Endothelial cell of umbilical vein (primary cell): Measurements from ENCODE around the gene CDC42BPG. TPM values are rescaled to one million over a fixed set of nuclear protein-coding genes. Genes with fewer than 3 reads are reported as not detected.
A peak's percentile ranks its signal among the peaks of the same experiment; 100 is the strongest.

Experiments used
- BruUV-seq: library from RNA; stranded (reverse); fragments of 400-500 nt; replicated peaks from 2 replicates; lab custom pipeline; 2021; lab: Mats Ljungman, UMichigan
- CTCF ChIA-PET: fragments of 300-600, 350-600 bp; sonication (Branson Sonifier 250); formaldehyde crosslinking; loops from one replicate; lab custom pipeline; 2021; ENCODE audit warnings: antibody characterized with exemption, inconsistent platforms; lab: Charles Lee
- POLR2A ChIA-PET: fragments of 300-600, 350-600 bp; sonication (Branson Sonifier 250); formaldehyde crosslinking; loops from one replicate; lab custom pipeline; 2021; ENCODE audit warnings: antibody characterized with exemption, inconsistent platforms; lab: Charles Lee
- DNase-seq: peaks from one replicate; pipeline ENCODE4 v3.0.0-alpha.2; 2011; ENCODE audit warnings: low read depth, low spot score
- FAIRE-seq: peaks from 2 replicates; lab custom pipeline; 2011; peaks lifted over from hg19 to GRCh38; lab: Jason Lieb, UNC
- H2AFZ ChIP-seq: 2 replicates; pipeline ENCODE4 v1.6.0; 2012; ENCODE audit warnings: low read depth, low read length, control low read depth, inconsistent platforms
- H3K27ac ChIP-seq: 2 replicates; pipeline ENCODE4 v1.5.1; 2011; ENCODE audit warnings: low read depth, mild to moderate bottlenecking, control low read depth, low read length, moderate library complexity; ENCODE audit not compliant: insufficient read depth
- H3K27me3 ChIP-seq, 2 experiments: 2 replicates each; pipeline versions ENCODE4 v1.6.0 to v1.6.1; 2011; ENCODE audit warnings: low read length in 2 of 2, mixed read lengths in 1 of 2; ENCODE audit not compliant: control insufficient read depth in 2 of 2, insufficient read depth in 2 of 2
- H3K36me3 ChIP-seq, 2 experiments: 2 replicates in 1 of 2; 3 replicates in 1 of 2; pipeline ENCODE4 v1.5.1; 2011; ENCODE audit warnings: low read length in 2 of 2, mild to moderate bottlenecking in 1 of 2, moderate library complexity in 1 of 2; ENCODE audit not compliant: control insufficient read depth in 2 of 2, insufficient read depth in 2 of 2; ENCODE audit errors: extremely low read depth in 1 of 2
- H3K4me1 ChIP-seq: 3 replicates; pipeline ENCODE4 v1.5.1; 2011; ENCODE audit warnings: mild to moderate bottlenecking, low read length; ENCODE audit not compliant: control insufficient read depth, insufficient read depth; ENCODE audit errors: extremely low read depth
- H3K4me2 ChIP-seq: 2 replicates; pipeline ENCODE4 v1.6.1; 2011; ENCODE audit warnings: low read length, control low read depth, mixed read lengths; ENCODE audit not compliant: insufficient read depth
- H3K4me3 ChIP-seq, 3 experiments: fragments of 200-600 bp in 1 of 3; sonication (generic), shearing (Covaris generic) in 1 of 3; replicated peaks in 1 of 3; 2 replicates each; pipeline ENCODE4 v1.5.1; 2011 to 2016; ENCODE audit warnings: control low read depth in 3 of 3, low read length in 3 of 3, mild to moderate bottlenecking in 2 of 3, inconsistent platforms in 1 of 3, low read depth in 1 of 3, moderate library complexity in 1 of 3; ENCODE audit not compliant: insufficient read depth in 1 of 3
- H3K79me2 ChIP-seq: 2 replicates; pipeline ENCODE4 v1.6.0; 2012; ENCODE audit warnings: low read length, inconsistent platforms; ENCODE audit not compliant: control insufficient read depth, insufficient read depth
- H3K9ac ChIP-seq: replicated peaks from 2 replicates; pipeline ENCODE3; 2011; ENCODE audit warnings: low read length, control low read depth; ENCODE audit not compliant: insufficient read depth; ENCODE audit errors: extremely low read depth
- H3K9me1 ChIP-seq: replicated peaks from 3 replicates; pipeline ENCODE4 v1.6.0; 2011; ENCODE audit warnings: mild to moderate bottlenecking, low read length; ENCODE audit not compliant: control insufficient read depth, insufficient read depth; ENCODE audit errors: extremely low read depth
- H3K9me3 ChIP-seq: replicated peaks from 2 replicates; pipeline ENCODE4 v1.5.1; 2012; ENCODE audit warnings: low read length, inconsistent platforms; ENCODE audit not compliant: control insufficient read depth, insufficient read depth
- H4K20me1 ChIP-seq: replicated peaks from 2 replicates; pipeline ENCODE3; 2011; ENCODE audit warnings: mild to moderate bottlenecking, low read length; ENCODE audit not compliant: control insufficient read depth, insufficient read depth; ENCODE audit errors: extremely low read depth
- EZH2 ChIP-seq: IDR thresholded peaks from 2 replicates; pipeline ENCODE4 v1.6.1; 2012; ENCODE audit warnings: borderline replicate concordance, low read depth, mild to moderate bottlenecking, moderate library complexity, low read length, inconsistent platforms; ENCODE audit not compliant: severe bottlenecking
- FOS ChIP-seq: IDR thresholded peaks from 2 replicates; pipeline ENCODE4 v1.6.1; 2011; ENCODE audit warnings: mild to moderate bottlenecking, low read length, moderate library complexity, borderline replicate concordance; ENCODE audit not compliant: insufficient read depth
- GATA2 ChIP-seq: IDR thresholded peaks from 2 replicates; pipeline ENCODE4 v1.7.0; 2011; ENCODE audit warnings: low read depth, mild to moderate bottlenecking, moderate library complexity, mixed read lengths, low read length; ENCODE audit not compliant: insufficient read length, insufficient read depth
- JUN ChIP-seq: IDR thresholded peaks from 2 replicates; pipeline ENCODE4 v1.6.1; 2011; ENCODE audit warnings: borderline replicate concordance, low read depth; ENCODE audit not compliant: insufficient read length, insufficient read depth
- MYC ChIP-seq: IDR thresholded peaks from one replicate; pipeline ENCODE4 v1.6.1; 2011; ENCODE audit warnings: mild to moderate bottlenecking, low read depth, low read length
- POLR2A ChIP-seq: IDR thresholded peaks from 2 replicates; pipeline ENCODE4 v1.6.1; 2012; ENCODE audit warnings: low read depth, mild to moderate bottlenecking, control low read depth, low read length
- POLR2AphosphoS5 ChIP-seq: IDR thresholded peaks from 2 replicates; pipeline ENCODE4 v1.6.1; 2012; ENCODE audit warnings: low read depth, mild to moderate bottlenecking, control low read depth, low read length, moderate library complexity; ENCODE audit not compliant: insufficient read depth
- dilution Hi-C: fragments of 300-500 bp; cut with MboI; formaldehyde crosslinking; loops from one replicate; pipeline ENCODE4 v1.15.0; 2019; ENCODE audit warnings: low sequenced_read_pairs; ENCODE audit not compliant: extremely low pct_ligation_motif_present
- intact Hi-C: fragments of 100-400 bp; cut with micrococcal nuclease; formaldehyde crosslinking; loops from one replicate; pipeline ENCODE4 v1.10.0; 2022
- polyA plus RNA-seq, 4 experiments: library from polyadenylated mRNA; depleted of rRNA in 3 of 4; stranded (reverse) in 3 of 4; unstranded in 1 of 4; fragments of >200 nt; gene quantifications; 2 replicates each; pipeline versions ENCODE4 v1.2.1 to v1.2.3, GENCODE V29; 2011 to 2012; ENCODE audit warnings: missing spikeins in 1 of 4
- total RNA-seq: library from RNA; stranded (reverse); gene quantifications from 2 replicates; pipeline ENCODE4 v1.2.3, GENCODE V29; 2021
- TF ChIP-seq, protein P1 (sequence below), 2 donors: IDR thresholded peaks; 1 replicate in 1 of 2; 2 replicates in 1 of 2; pipeline ENCODE4 v1.5.1; 2011; ENCODE audit warnings: low read length in 2 of 2, mild to moderate bottlenecking in 2 of 2, moderate library complexity in 2 of 2, control low read depth in 1 of 2, inconsistent platforms in 1 of 2, low read depth in 1 of 2; ENCODE audit not compliant: insufficient read depth in 1 of 2; ENCODE audit errors: extremely low read depth in 1 of 2
- TF ChIP-seq, protein P2 (sequence below): IDR thresholded peaks from 2 replicates; pipeline ENCODE4 v1.6.1; 2011; ENCODE audit not compliant: insufficient read depth, insufficient read length

The CDC42BPG gene
- total and polyA plus RNA-seq, 2 donors (not counting 3 experiments of a cell fraction or from before 2014, with no cell fraction given), result 0.19 to 0.42 TPM

DNA sequence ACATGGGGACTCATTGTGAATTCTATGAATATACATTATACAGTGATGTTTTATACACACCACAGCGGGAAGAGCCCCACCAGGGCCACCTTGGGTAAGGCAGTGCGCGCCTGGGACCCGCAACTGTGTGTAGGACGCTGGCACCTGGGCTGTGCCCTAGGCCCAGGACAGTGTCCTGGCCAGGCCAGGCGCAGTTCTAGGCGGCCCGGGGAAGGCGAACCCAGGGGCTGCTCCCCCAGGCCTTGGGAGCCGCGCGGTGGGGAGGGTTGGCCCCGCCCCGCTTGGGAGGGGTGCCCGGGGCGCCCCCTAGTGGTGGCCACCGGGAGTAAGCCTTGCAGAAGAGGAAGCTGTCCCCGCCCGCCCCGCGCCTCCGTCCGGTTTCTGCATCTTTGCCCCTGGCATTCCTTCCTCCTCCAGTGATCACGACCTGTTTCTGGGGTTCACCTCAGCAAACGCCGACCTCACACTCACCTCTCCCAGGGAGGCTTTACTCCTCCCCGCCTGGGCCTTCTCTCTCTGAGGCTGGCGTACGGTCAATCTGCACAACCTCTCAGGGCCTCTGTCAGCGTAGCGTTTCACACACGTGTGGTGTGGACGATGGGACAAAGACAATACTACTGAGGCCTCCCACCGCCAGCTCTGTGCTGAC lies 43.4 kb upstream of the CDC42BPG start:
- Histone ChIP-seq H2AFZ (peak overlapping the region; percentile 100), H3K79me2 (no peaks in the 10 kb centered on the region), H3K36me3 (no peaks in the 10 kb centered on the region), H3K9me3 (no peaks in the 10 kb centered on the region), H4K20me1 (no peaks in the 10 kb centered on the region), H3K4me2 (peak overlapping the region; percentile 47), H3K9me1 (no peaks in the 10 kb centered on the region), H3K9ac (no peak overlapping the region), H3K27ac (no peak overlapping the region), H3K4me1 (peaks cover 12% of the 10 kb centered on the region), H3K27me3 (no peaks in the 10 kb centered on the region), H3K4me3 (no peak overlapping the region)
- intact Hi-C loops, result loop anchor here (1.0 kb wide), 2 partner anchors 10 to 41 kb away; partner anchors contain the start of gene EHD1
- FAIRE-seq (peak; percentile 87), DNase-seq (peak; percentile 62)
- ChIA-PET POLR2A (no interaction called here), CTCF (interaction anchor here (0.5 to 1.9 kb wide), 41 partner anchors 8 to 302 kb away, joined by 3 to 125 read pairs (median 5); partner anchors contain the start of genes ATG2A, BATF2, CDC42BPG and EHD1)
- TF ChIP-seq POLR2A (peak; percentile 37), JUN (no peak)
- TF ChIP-seq, protein P1, sequence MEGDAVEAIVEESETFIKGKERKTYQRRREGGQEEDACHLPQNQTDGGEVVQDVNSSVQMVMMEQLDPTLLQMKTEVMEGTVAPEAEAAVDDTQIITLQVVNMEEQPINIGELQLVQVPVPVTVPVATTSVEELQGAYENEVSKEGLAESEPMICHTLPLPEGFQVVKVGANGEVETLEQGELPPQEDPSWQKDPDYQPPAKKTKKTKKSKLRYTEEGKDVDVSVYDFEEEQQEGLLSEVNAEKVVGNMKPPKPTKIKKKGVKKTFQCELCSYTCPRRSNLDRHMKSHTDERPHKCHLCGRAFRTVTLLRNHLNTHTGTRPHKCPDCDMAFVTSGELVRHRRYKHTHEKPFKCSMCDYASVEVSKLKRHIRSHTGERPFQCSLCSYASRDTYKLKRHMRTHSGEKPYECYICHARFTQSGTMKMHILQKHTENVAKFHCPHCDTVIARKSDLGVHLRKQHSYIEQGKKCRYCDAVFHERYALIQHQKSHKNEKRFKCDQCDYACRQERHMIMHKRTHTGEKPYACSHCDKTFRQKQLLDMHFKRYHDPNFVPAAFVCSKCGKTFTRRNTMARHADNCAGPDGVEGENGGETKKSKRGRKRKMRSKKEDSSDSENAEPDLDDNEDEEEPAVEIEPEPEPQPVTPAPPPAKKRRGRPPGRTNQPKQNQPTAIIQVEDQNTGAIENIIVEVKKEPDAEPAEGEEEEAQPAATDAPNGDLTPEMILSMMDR (IDR thresholded peaks at IDR 0.05; ENCODE audit: extremely low read depth in 1 of 2, insufficient read depth in 1 of 2, low read depth in 1 of 2, low read length in 2 of 2), result peak; percentile 92 to 99
- BruUV-seq, result no TSS peak
- dilution Hi-C loops, result no loop called here

DNA sequence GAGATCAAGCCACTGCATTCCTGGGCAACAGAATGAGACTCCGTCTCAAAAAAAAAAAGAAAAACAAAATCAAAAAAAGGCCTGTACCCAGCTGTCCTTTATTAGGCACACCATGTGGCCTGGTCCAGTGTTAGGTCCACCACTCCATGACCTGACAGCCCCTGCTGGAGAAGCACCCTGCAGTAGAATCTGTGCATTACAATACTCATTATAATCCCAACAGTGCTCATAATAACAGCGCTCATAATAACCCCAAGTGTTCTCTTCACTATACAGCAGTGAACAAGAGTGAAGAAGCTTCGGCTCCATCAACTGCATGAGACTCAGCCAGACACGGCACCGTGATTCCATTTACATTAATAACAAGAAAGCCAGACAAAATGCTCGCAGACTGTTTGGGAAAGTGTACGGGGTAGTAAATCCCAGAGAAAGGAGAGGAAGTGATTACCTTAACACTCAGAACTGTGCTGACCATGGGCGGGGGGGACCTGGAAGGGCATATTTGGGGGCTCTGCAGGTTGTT lies 42.8 kb upstream of the CDC42BPG start:
- CTCF ChIA-PET, result interaction anchor here (0.6 to 1.9 kb wide), 15 partner anchors 9 to 230 kb away, joined by 3 to 125 read pairs (median 9); partner anchors contain the start of genes CDC42BPG, EHD1 and ZNHIT2
- Histone ChIP-seq H3K4me2 (no peak overlapping the region), H3K79me2 (no peaks in the 10 kb centered on the region), H2AFZ (peak overlapping the region; percentile 100), H3K9me3 (no peaks in the 10 kb centered on the region), H3K4me1 (peaks cover 12% of the 10 kb centered on the region), H3K27me3 (no peaks in the 10 kb centered on the region), H3K4me3 (no peak overlapping the region), H3K36me3 (no peaks in the 10 kb centered on the region), H3K9me1 (no peaks in the 10 kb centered on the region), H3K9ac (no peak overlapping the region), H3K27ac (no peak overlapping the region), H4K20me1 (no peaks in the 10 kb centered on the region)
- dilution Hi-C loops (no loop called here), intact Hi-C loops (no loop called here)
- DNase-seq (no peak), FAIRE-seq (no peak)
- TF ChIP-seq, protein P1 (IDR thresholded peaks at IDR 0.05; ENCODE audit: extremely low read depth in 1 of 2, insufficient read depth in 1 of 2, low read depth in 1 of 2, low read length in 2 of 2), result no peak
- no peak for TF ChIP-seq POLR2AphosphoS5
- TF ChIP-seq JUN, result no peak
- no peak for TF ChIP-seq EZH2
- no peak for TF ChIP-seq POLR2A
- TF ChIP-seq MYC, result no peak
- TF ChIP-seq, protein P2, sequence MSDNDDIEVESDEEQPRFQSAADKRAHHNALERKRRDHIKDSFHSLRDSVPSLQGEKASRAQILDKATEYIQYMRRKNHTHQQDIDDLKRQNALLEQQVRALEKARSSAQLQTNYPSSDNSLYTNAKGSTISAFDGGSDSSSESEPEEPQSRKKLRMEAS, result no peak
- TF ChIP-seq GATA2, result no peak
- TF ChIP-seq FOS, result no peak
- BruUV-seq, result no TSS peak
- POLR2A ChIA-PET, result no interaction called here
